HG03457 (cell line): ENCODE measurements around the gene FYCO1.

ENCODE experiments used
- ATAC-seq: cut with Tn5 transposase; IDR thresholded peaks from one replicate; pipeline ENCODE4 v1.9.1; 2021; ENCODE audit warnings: moderate number of reproducible peaks; ENCODE audit not compliant: unreplicated experiment

The FYCO1 gene

GRCh38 chr3:45946307-45946706 is 49.3 kb downstream of the FYCO1 start:
- no peak for ATAC-seq

- ATAC-seq = no peak
Observed at GRCh38 chr3:45944830-45945620, 50.6 kb downstream of the FYCO1 start.

- ATAC-seq = no peak
Observed at GRCh38 chr3:45943207-45943846, 52.3 kb downstream of the FYCO1 start, which contains the start of gene CXCR6. Gene CXCR6 (plus strand): TSS chr3:45943464. CDS start chr3:45946482, 3,018 bp downstream.

- ATAC-seq = no peak
Observed at GRCh38 chr3:45942051-45942825, 53.4 kb downstream of the FYCO1 start.

GRCh38 chr3:45940781-45941365 is 54.8 kb downstream of the FYCO1 start:
- no peak for ATAC-seq

- no peak for ATAC-seq
Observed at GRCh38 chr3:45940004-45940780, 55.4 kb downstream of the FYCO1 start.

- no peak for ATAC-seq
Observed at GRCh38 chr3:45939341-45939771, 56.3 kb downstream of the FYCO1 start.

- no peak for ATAC-seq
Observed at GRCh38 chr3:45938864-45939263, 56.8 kb downstream of the FYCO1 start.

GRCh38 chr3:45938043-45938435 is 57.6 kb downstream of the FYCO1 start:
- no peak for ATAC-seq

- no peak for ATAC-seq
Observed at GRCh38 chr3:45937206-45938042, 58.2 kb downstream of the FYCO1 start.

- ATAC-seq = no peak
Observed at GRCh38 chr3:45936261-45936660, 59.4 kb downstream of the FYCO1 start.

GRCh38 chr3:45933591-45933990 is 62.0 kb downstream of the FYCO1 start:
- no peak for ATAC-seq

- ATAC-seq = no peak
Observed at GRCh38 chr3:45932112-45932511, 63.5 kb downstream of the FYCO1 start.

- ATAC-seq = no peak
Observed at GRCh38 chr3:45931496-45931895, 64.1 kb downstream of the FYCO1 start.

- no peak for ATAC-seq
Observed at GRCh38 chr3:45929042-45929679, 66.5 kb downstream of the FYCO1 start.

- no peak for ATAC-seq
Observed at GRCh38 chr3:45927881-45928280, 67.7 kb downstream of the FYCO1 start.

GRCh38 chr3:45923755-45924154 is 71.9 kb downstream of the FYCO1 start:
- no peak for ATAC-seq

GRCh38 chr3:45922950-45923590 is 72.6 kb downstream of the FYCO1 start:
- no peak for ATAC-seq

- ATAC-seq = no peak
Observed at GRCh38 chr3:45922039-45922326, 73.6 kb downstream of the FYCO1 start.
